K562 (cell line): Measurements from ENCODE around the gene ARHGAP8. TPM values are rescaled to one million over a fixed set of nuclear protein-coding genes. Genes with fewer than 3 reads are reported as not detected.

Experiments
- ATAC-seq: fragments of 200-7000 bp; cut with Tn5 transposase; 3 replicates; pipeline ENCODE4 v1.9.1; 2020; ENCODE audit warnings: moderate library complexity
- BruUV-seq: library from RNA; stranded (reverse); fragments of 400-500 nt; replicated peaks from 2 replicates; lab custom pipeline; 2021; lab: Mats Ljungman, UMichigan
- CTCF ChIA-PET: fragments of 300-600 bp; formaldehyde crosslinking; extraction: SDS; loops from one replicate; lab custom pipeline; 2021; ENCODE audit warnings: low intra/inter-chr PET ratio; lab: Yijun Ruan, JAX
- POLR2A ChIA-PET: fragments of 300-600, 350-650 bp; sonication (Branson Sonifier 250); formaldehyde crosslinking; extraction: SDS; loops from one replicate; lab custom pipeline; 2021; ENCODE audit warnings: antibody characterized with exemption, inconsistent platforms; lab: Yijun Ruan, JAX
- DNase-seq, 4 experiments: peaks; one replicate each; pipeline versions ENCODE4 v3.0.0 to v3.0.0-alpha.2; 2011 to 2018; ENCODE audit warnings: low spot score in 3 of 4, mixed read lengths in 3 of 4; ENCODE audit errors: extremely low read depth in 1 of 4
- FAIRE-seq: peaks from 2 replicates; lab custom pipeline; 2011; peaks lifted over from hg19 to GRCh38; lab: Jason Lieb, UNC
- H2AFZ ChIP-seq: 2 replicates; pipeline ENCODE4 v1.6.0; 2011; ENCODE audit warnings: low read depth, low read length, control low read depth, inconsistent platforms
- H3K27ac ChIP-seq: fragments of 200-600 bp; 3 replicates; pipeline ENCODE4 v1.8.0; 2011; ENCODE audit warnings: low read depth, mild to moderate bottlenecking, control low read depth, inconsistent platforms, low read length, moderate library complexity, mixed read lengths; ENCODE audit errors: extremely low read depth
- H3K27me3 ChIP-seq, 2 experiments: fragments of 300-600 bp in 1 of 2; 2 replicates in 1 of 2; 3 replicates in 1 of 2; pipeline versions ENCODE4 v1.6.0 to v1.8.0; 2011; ENCODE audit warnings: inconsistent platforms in 2 of 2, low read length in 2 of 2, mild to moderate bottlenecking in 1 of 2, mixed read lengths in 1 of 2, moderate library complexity in 1 of 2; ENCODE audit not compliant: control insufficient read depth in 2 of 2, insufficient read depth in 2 of 2
- H3K36me3 ChIP-seq: fragments of 300-600 bp; 3 replicates; pipeline ENCODE4 v1.8.0; 2011; ENCODE audit warnings: mild to moderate bottlenecking, low read length, inconsistent platforms; ENCODE audit not compliant: control insufficient read depth, insufficient read depth
- H3K4me1 ChIP-seq, 2 experiments: fragments of 200-600 bp in 1 of 2; replicated peaks in 1 of 2; 2 replicates in 1 of 2; 3 replicates in 1 of 2; pipeline versions ENCODE4 v1.5.1 to v1.8.0; 2011; ENCODE audit warnings: inconsistent platforms in 2 of 2, low read length in 2 of 2, mild to moderate bottlenecking in 1 of 2, mixed read lengths in 1 of 2, moderate library complexity in 1 of 2; ENCODE audit not compliant: control insufficient read depth in 2 of 2, insufficient read depth in 2 of 2
- H3K4me2 ChIP-seq: 2 replicates; pipeline ENCODE4 v1.6.1; 2011; ENCODE audit warnings: low read length, control low read depth, inconsistent platforms, mixed read lengths; ENCODE audit not compliant: insufficient read depth
- H3K4me3 ChIP-seq: fragments of 200-600 bp; sonication (generic), shearing (Covaris generic); 2 replicates; pipeline ENCODE4 v1.5.1; 2016; ENCODE audit warnings: control low read depth, inconsistent platforms
- H3K79me2 ChIP-seq: fragments of 200-600 bp; 3 replicates; pipeline ENCODE4 v1.8.0; 2011; ENCODE audit warnings: low read length, inconsistent platforms; ENCODE audit not compliant: control insufficient read depth, insufficient read depth
- H3K9ac ChIP-seq, 2 experiments: 2 replicates each; pipeline versions ENCODE4 v1.6.0 to v1.6.1; 2011; ENCODE audit warnings: low read depth in 2 of 2, low read length in 2 of 2, control low read depth in 1 of 2, inconsistent platforms in 1 of 2, mild to moderate bottlenecking in 1 of 2, mixed read lengths in 1 of 2; ENCODE audit not compliant: insufficient read depth in 1 of 2
- H3K9me1 ChIP-seq: one replicate; pipeline ENCODE4 v1.6.0; 2011; ENCODE audit warnings: inconsistent platforms, mild to moderate bottlenecking, low read length, moderate library complexity; ENCODE audit not compliant: control insufficient read depth, insufficient read depth
- H3K9me3 ChIP-seq: replicated peaks from 2 replicates; pipeline ENCODE4 v1.5.1; 2011; ENCODE audit warnings: low read depth, low read length, inconsistent platforms; ENCODE audit not compliant: control insufficient read depth, insufficient read depth
- H4K20me1 ChIP-seq: replicated peaks from 2 replicates; pipeline ENCODE4 v1.6.1; 2011; ENCODE audit warnings: low read length, inconsistent platforms, mixed read lengths; ENCODE audit not compliant: control insufficient read depth, insufficient read depth
- BRF1 ChIP-seq: IDR thresholded peaks from 3 replicates; pipeline ENCODE4 v1.6.1; 2011; ENCODE audit warnings: borderline replicate concordance, mild to moderate bottlenecking; ENCODE audit not compliant: insufficient read length; ENCODE audit errors: extremely low read depth
- E2F1 ChIP-seq: sonication (generic); formaldehyde crosslinking; IDR thresholded peaks from 2 replicates; pipeline ENCODE4 v1.8.1; 2023; ENCODE audit warnings: mild to moderate bottlenecking, missing genetic modification reagents, moderate library complexity
- IRF1 ChIP-seq: sonication (generic); formaldehyde crosslinking; IDR thresholded peaks from 2 replicates; pipeline ENCODE4 v1.8.0; 2022; ENCODE audit warnings: missing genetic modification reagents, mild to moderate bottlenecking, borderline replicate concordance
- KAT8 ChIP-seq: fragments of 450-650 bp; IDR thresholded peaks from 2 replicates; pipeline ENCODE4 v1.6.1; 2016; ENCODE audit warnings: low read depth, mild to moderate bottlenecking
- KLF10 ChIP-seq: fragments of 250-450 bp; sonication (Bioruptor Pico); IDR thresholded peaks from 2 replicates; pipeline ENCODE4 v1.6.1; 2021; ENCODE audit warnings: matching md5 sums
- PHB2 ChIP-seq: fragments of 450-650 bp; IDR thresholded peaks from 2 replicates; pipeline ENCODE4 v1.6.1; 2017; ENCODE audit warnings: low read depth
- ZNF384 ChIP-seq: IDR thresholded peaks from 2 replicates; pipeline ENCODE4 v1.6.1; 2012; ENCODE audit warnings: low read depth, low read length, improper control_type of control experiment
- WGBS: fragments of 100-300 bp; shearing (Covaris generic); methylation state at CpG from one replicate; pipeline ENCODE4 v1.1.6; 2016; ENCODE audit warnings: low coverage, mixed read lengths; ENCODE audit not compliant: insufficient coverage; ENCODE audit errors: missing lambda C conversion rate; 5-methylcytosine and 5-hydroxymethylcytosine counted together
- in situ Hi-C: fragments of 300-500 bp; cut with MboI; formaldehyde crosslinking; loops from 4 replicates; pipeline ENCODE4 v1.15.0; 2018; ENCODE audit warnings: inconsistent platforms, mixed read lengths
- intact Hi-C: fragments of 100-400 bp; cut with micrococcal nuclease; formaldehyde crosslinking; loops from 2 replicates; pipeline ENCODE4 v1.14.2; 2022
- polyA plus RNA-seq, 8 experiments: library from polyadenylated mRNA; depleted of rRNA in 4 of 8; stranded (reverse) in 5 of 8; unstranded in 3 of 8; fragments of >200 nt; fragmentation: Nextera tagmentation in 2 of 8; fragmentation: Illumina TruSeq in 1 of 8; extraction: Ambion mirVana in 2 of 8; extraction: Trizol in 1 of 8; gene quantifications; 2 replicates each; pipeline versions ENCODE4 v1.2.1 to v1.2.3, GENCODE V29; 2011 to 2014; ENCODE audit warnings: inconsistent platforms in 1 of 8, missing spikeins in 1 of 8
- total RNA-seq, 7 experiments: library from RNA; depleted of rRNA in 6 of 7; stranded (reverse); fragments of >200 nt in 6 of 7; fragmentation: Illumina TruSeq in 2 of 7; extraction: Trizol in 2 of 7; gene quantifications; 2 replicates each; pipeline versions ENCODE4 v1.2.1 to v1.2.3, GENCODE V29; 2011 to 2021; ENCODE audit warnings: low replicate concordance in 1 of 7
- TF ChIP-seq, protein P1 (sequence below): fragments of 250-450 bp; sonication (Bioruptor Pico); IDR thresholded peaks from 2 replicates; pipeline ENCODE4 v1.4.0; 2020

The ARHGAP8 gene
- total and polyA plus RNA-seq, 9 of the 15 experiments (the other 6 are each of a cell fraction or from before 2014, with no cell fraction given), result 0.15 to 2.2 (median 0.62) TPM

DNA sequence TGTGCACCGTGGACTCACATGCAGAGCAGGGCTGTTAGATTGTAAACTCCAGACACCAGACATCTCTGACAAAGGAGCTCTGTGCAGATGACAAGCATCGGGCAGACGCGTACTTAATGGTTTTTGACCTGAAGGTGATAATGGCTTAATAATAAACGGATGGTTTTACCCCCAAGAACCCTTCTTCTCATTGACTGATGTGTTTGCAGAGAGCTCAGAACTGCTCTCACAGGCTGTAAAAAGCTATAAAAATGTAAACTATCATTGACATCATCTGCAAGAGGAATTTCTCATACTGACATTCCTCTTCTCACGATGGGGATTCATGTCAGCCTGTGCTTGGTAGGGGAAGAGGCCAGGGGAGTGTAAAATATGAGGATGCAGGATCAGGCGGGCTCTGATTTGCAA is 8.6 kb upstream of the ARHGAP8 start:
- Histone ChIP-seq H3K9me3 (no peaks in the 10 kb centered on the region), H3K4me3 (no peak overlapping the region), H3K79me2 (no peaks in the 10 kb centered on the region), H3K27ac (no peak overlapping the region), H3K9ac (no peak overlapping the region), H3K27me3 (no peaks in the 10 kb centered on the region), H3K36me3 (no peaks in the 10 kb centered on the region), H3K4me1 (peaks cover 4 to 11% of the 10 kb centered on the region in 2 experiments; a peak in 3 of 5 replicates), H3K4me2 (no peak overlapping the region), H4K20me1 (peaks cover 2% of the 10 kb centered on the region; the same call in 1 of the 2 replicates), H2AFZ (no peak overlapping the region), H3K9me1 (no peaks in the 10 kb centered on the region)
- no peak for FAIRE-seq
- CTCF ChIA-PET, result no interaction called here
- no peak for ATAC-seq
- no peak for TF ChIP-seq E2F1 (CRISPR knock-in tag)
- no peak for TF ChIP-seq KLF10 (CRISPR knock-in tag)
- TF ChIP-seq PHB2, result no peak
- TF ChIP-seq, protein P1, sequence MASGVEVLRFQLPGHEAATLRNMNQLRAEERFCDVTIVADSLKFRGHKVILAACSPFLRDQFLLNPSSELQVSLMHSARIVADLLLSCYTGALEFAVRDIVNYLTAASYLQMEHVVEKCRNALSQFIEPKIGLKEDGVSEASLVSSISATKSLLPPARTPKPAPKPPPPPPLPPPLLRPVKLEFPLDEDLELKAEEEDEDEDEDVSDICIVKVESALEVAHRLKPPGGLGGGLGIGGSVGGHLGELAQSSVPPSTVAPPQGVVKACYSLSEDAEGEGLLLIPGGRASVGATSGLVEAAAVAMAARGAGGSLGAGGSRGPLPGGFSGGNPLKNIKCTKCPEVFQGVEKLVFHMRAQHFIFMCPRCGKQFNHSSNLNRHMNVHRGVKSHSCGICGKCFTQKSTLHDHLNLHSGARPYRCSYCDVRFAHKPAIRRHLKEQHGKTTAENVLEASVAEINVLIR, result no peak
- TF ChIP-seq ZNF384, result no peak
- no peak for TF ChIP-seq IRF1 (CRISPR knock-in tag)
- no peak for TF ChIP-seq BRF1
- no peak for TF ChIP-seq KAT8
- in situ Hi-C loops (no loop called here), intact Hi-C loops (no loop called here)
- DNase-seq, result no peak
- POLR2A ChIA-PET, result no interaction called here
- WGBS, result 20% methylated on average over 4 of the region's 7 CpGs
- BruUV-seq, result no TSS peak
